ENCODE results near the gene PALM. TPM values are rescaled to one million over a fixed set of nuclear protein-coding genes. Genes with fewer than 3 reads are reported as not detected.
A peak's percentile ranks its signal among the peaks of the same experiment; 100 is the strongest.

The PALM gene
- total RNA-seq, 1 donor from 2014 or later = 42.0 TPM

DNA sequence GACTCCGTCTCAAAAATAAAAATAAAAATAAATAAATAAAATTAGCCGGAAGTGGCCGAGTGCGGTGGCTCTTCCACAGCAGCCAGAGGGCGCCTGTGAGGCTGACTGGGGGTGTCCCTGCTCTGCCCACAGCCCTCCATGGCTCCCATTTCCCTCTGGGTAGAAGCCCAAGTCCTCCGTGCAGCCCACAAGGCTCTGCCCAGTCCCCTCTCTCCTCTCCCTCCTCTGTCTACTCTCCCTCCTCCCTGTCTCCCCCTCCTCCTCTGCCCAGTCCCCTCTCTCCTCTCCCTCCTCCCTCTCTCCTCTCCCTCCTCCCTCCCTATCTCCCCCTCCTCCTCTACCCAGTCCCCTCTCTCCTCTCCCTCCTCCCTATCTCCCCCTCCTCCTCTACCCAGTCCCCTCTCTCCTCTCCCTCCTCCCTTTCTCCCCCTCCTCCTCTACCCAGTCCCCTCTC lies 62.6 kb downstream of the PALM start:
- Mint-ChIP-seq H3K4me1 (ENCODE audit: unreplicated experiment) (no peaks in the 10 kb centered on the region), H3K9me3 (ENCODE audit: unreplicated experiment) (no peaks in the 10 kb centered on the region), H3K4me3 (ENCODE audit: unreplicated experiment) (no peak overlapping the region), H3K27me3 (ENCODE audit: unreplicated experiment) (peaks cover 2% of the 10 kb centered on the region), H3K36me3 (ENCODE audit: low read depth, unreplicated experiment) (no peaks in the 10 kb centered on the region), H3K27ac (ENCODE audit: unreplicated experiment) (no peak overlapping the region)
- peak; percentile 48 for TF ChIP-seq CTCF (IDR thresholded peaks at IDR 0.05; ENCODE audit: unreplicated experiment)
- peak; percentile 69 for DNase-seq (ENCODE audit: low spot score)

DNA sequence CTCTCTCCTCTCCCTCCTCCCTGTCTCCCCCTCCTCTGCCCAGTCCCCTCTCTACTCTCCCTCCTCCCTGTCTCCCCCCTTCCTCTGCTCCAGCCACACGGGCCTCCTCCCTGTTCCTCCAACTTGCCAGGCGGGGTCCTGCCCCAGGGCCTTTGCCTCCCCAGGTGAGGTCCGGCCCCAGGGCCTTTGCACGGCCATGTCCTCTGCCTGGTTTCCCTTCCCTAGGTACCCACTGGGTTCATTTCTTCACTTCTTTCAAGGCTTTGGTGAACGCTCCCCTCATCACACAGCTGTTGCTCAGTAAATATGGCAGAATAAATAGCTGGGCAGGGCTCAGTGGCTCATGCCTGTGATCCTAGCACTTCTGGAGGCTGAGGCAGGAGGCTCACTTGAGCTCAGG lies 63.3 kb downstream of the PALM start:
- Mint-ChIP-seq H3K27me3 (ENCODE audit: unreplicated experiment) (peaks cover 6% of the 10 kb centered on the region), H3K36me3 (ENCODE audit: low read depth, unreplicated experiment) (no peaks in the 10 kb centered on the region), H3K9me3 (ENCODE audit: unreplicated experiment) (no peaks in the 10 kb centered on the region), H3K4me1 (ENCODE audit: unreplicated experiment) (no peaks in the 10 kb centered on the region), H3K27ac (ENCODE audit: unreplicated experiment) (no peak overlapping the region), H3K4me3 (ENCODE audit: unreplicated experiment) (no peak overlapping the region)
- TF ChIP-seq CTCF (IDR thresholded peaks at IDR 0.05; ENCODE audit: unreplicated experiment) = no peak
- DNase-seq (ENCODE audit: low spot score) = no peak

- H3K4me1 Mint-ChIP-seq (ENCODE audit: unreplicated experiment) = no peaks in the 10 kb centered on the region
- no peak overlapping the region for H3K27ac Mint-ChIP-seq (ENCODE audit: unreplicated experiment)
- DNase-seq (ENCODE audit: low spot score) = peak; percentile 35
- no peak for TF ChIP-seq CTCF (IDR thresholded peaks at IDR 0.05; ENCODE audit: unreplicated experiment)
- no peaks in the 10 kb centered on the region for H3K36me3 Mint-ChIP-seq (ENCODE audit: low read depth, unreplicated experiment)
- no peaks in the 10 kb centered on the region for H3K9me3 Mint-ChIP-seq (ENCODE audit: unreplicated experiment)
- H3K4me3 Mint-ChIP-seq (ENCODE audit: unreplicated experiment) = no peak overlapping the region
- H3K27me3 Mint-ChIP-seq (ENCODE audit: unreplicated experiment) = peaks cover 6% of the 10 kb centered on the region
Measured at GRCh38 chr19:772730-773436, 64.1 kb downstream of the PALM start.

- Mint-ChIP-seq H3K4me3 (ENCODE audit: unreplicated experiment) (no peak overlapping the region), H3K36me3 (ENCODE audit: low read depth, unreplicated experiment) (no peaks in the 10 kb centered on the region), H3K9me3 (ENCODE audit: unreplicated experiment) (no peaks in the 10 kb centered on the region), H3K27ac (ENCODE audit: unreplicated experiment) (no peak overlapping the region), H3K27me3 (ENCODE audit: unreplicated experiment) (peaks cover 8% of the 10 kb centered on the region), H3K4me1 (ENCODE audit: unreplicated experiment) (peaks cover 5% of the 10 kb centered on the region)
- DNase-seq (ENCODE audit: low spot score) = no peak
- TF ChIP-seq CTCF (IDR thresholded peaks at IDR 0.05; ENCODE audit: unreplicated experiment) = no peak
Measured at GRCh38 chr19:776549-776948, 67.8 kb downstream of the PALM start.

- peak; percentile 56 for DNase-seq (ENCODE audit: low spot score)
- Mint-ChIP-seq H3K36me3 (ENCODE audit: low read depth, unreplicated experiment) (no peaks in the 10 kb centered on the region), H3K27ac (ENCODE audit: unreplicated experiment) (peak overlapping the region; percentile 57)
Measured at GRCh38 chr19:778910-779653, 70.3 kb downstream of the PALM start.

More at GRCh38 chr19:778910-779653, 70.3 kb downstream of the PALM start:
- H3K4me1 Mint-ChIP-seq (ENCODE audit: unreplicated experiment) = peaks cover 17% of the 10 kb centered on the region
- no peaks in the 10 kb centered on the region for H3K9me3 Mint-ChIP-seq (ENCODE audit: unreplicated experiment)
- H3K4me3 Mint-ChIP-seq (ENCODE audit: unreplicated experiment) = no peak overlapping the region
- no peak for TF ChIP-seq CTCF (IDR thresholded peaks at IDR 0.05; ENCODE audit: unreplicated experiment)
- peaks cover 8% of the 10 kb centered on the region for H3K27me3 Mint-ChIP-seq (ENCODE audit: unreplicated experiment)

All from endothelial cell (in vitro differentiated cells).